ENCODE data around the gene TMEM132A.

GRCh38 chr11:60948250-60948649 is 24.0 kb downstream of the TMEM132A start:
- TF ChIP-seq EZH2 (IDR thresholded peaks at IDR 0.05; ENCODE audit: borderline replicate concordance, low read depth, low read length, severe bottlenecking) (no peak), CTCF (IDR thresholded peaks at IDR 0.05; ENCODE audit: borderline replicate concordance, extremely low read depth, low read length, poor library complexity, severe bottlenecking) (no peak)

Measured in DND-41 (cell line).